Small intestine (tissue), 16 donors: ENCODE measurements around the gene S1PR5. TPM values are rescaled to one million over a fixed set of nuclear protein-coding genes. Genes with fewer than 3 reads are reported as not detected.

Experiments
- DNase-seq, 2 donors: peaks; one replicate each; pipeline versions ENCODE4 v3.0.0 to v3.0.0-alpha.2; 2013
- FAIRE-seq: peaks from 2 replicates; lab custom pipeline; 2012; peaks lifted over from hg19 to GRCh38; lab: Jason Lieb, UNC
- H3K27ac ChIP-seq, 3 donors: one replicate each; pipeline ENCODE4 v1.5.1; 2013; ENCODE audit warnings: low read length in 2 of 3, mild to moderate bottlenecking in 2 of 3, control low read depth in 1 of 3, inconsistent platforms in 1 of 3, low read depth in 1 of 3, moderate library complexity in 1 of 3
- H3K27me3 ChIP-seq, 3 donors: one replicate each; pipeline ENCODE4 v1.6.1; 2013; ENCODE audit warnings: low read length in 3 of 3, inconsistent platforms in 1 of 3; ENCODE audit not compliant: control insufficient read depth in 3 of 3, insufficient read depth in 3 of 3
- H3K36me3 ChIP-seq, 3 donors: one replicate each; pipeline ENCODE4 v1.6.1; 2013; ENCODE audit warnings: low read length in 3 of 3, inconsistent platforms in 1 of 3, low read depth in 1 of 3, mild to moderate bottlenecking in 1 of 3, moderate library complexity in 1 of 3; ENCODE audit not compliant: control insufficient read depth in 3 of 3, insufficient read depth in 2 of 3
- H3K4me1 ChIP-seq, 3 donors: one replicate each; pipeline ENCODE4 v1.6.1; 2013; ENCODE audit warnings: low read length in 2 of 3, inconsistent platforms in 1 of 3, low read depth in 1 of 3, mild to moderate bottlenecking in 1 of 3, moderate library complexity in 1 of 3; ENCODE audit not compliant: control insufficient read depth in 3 of 3, insufficient read depth in 2 of 3
- H3K4me3 ChIP-seq, 3 donors: one replicate each; pipeline ENCODE4 v1.5.1; 2013; ENCODE audit warnings: low read length in 3 of 3, control low read depth in 1 of 3, inconsistent platforms in 1 of 3, low read depth in 1 of 3, mild to moderate bottlenecking in 1 of 3, moderate library complexity in 1 of 3
- H3K9me3 ChIP-seq, 2 donors: one replicate each; pipeline ENCODE4 v1.6.1; 2013; ENCODE audit warnings: low read depth in 1 of 2, low read length in 1 of 2; ENCODE audit not compliant: control insufficient read depth in 2 of 2, insufficient read depth in 1 of 2
- WGBS, 3 donors: extraction: QIAGEN DNeasy Blood & Tissue Kit; methylation state at CpG; one replicate each; pipeline ENCODE4 v1.1.7; 2013; 5-methylcytosine and 5-hydroxymethylcytosine counted together
- long read RNA-seq, 10 donors: transcript quantifications; one replicate each; lab custom pipeline, GENCODE V29; 2026
- polyA plus RNA-seq, 4 donors: library from polyadenylated mRNA; stranded (reverse) in 3 of 4; unstranded in 1 of 4; fragments of 200-250 nt in 3 of 4; fragments of 120-200 nt in 1 of 4; gene quantifications; one replicate each; pipeline versions ENCODE4 v1.2.1 to v1.2.3, GENCODE V29; 2013
- donor health status: healthy with polysubstance abuse.
- donor health status: control.
- donor health status: control.
- donor health status: Bipolar disorder and iron deficiency.
- donor health status: healthy.

The S1PR5 gene
- polyA plus RNA-seq, result under 1 TPM in 2 of 4 donors, not detected in 2; 0.09 to 0.89 TPM
- long read RNA-seq, donor 1, result 0 reads
- long read RNA-seq, donor 2, result 0 reads
- long read RNA-seq, donor 3, result 0 reads
- long read RNA-seq, donor 4, result 0 reads
- long read RNA-seq, donor 5, result 0 reads
- long read RNA-seq, donor 6, result 0 reads
- long read RNA-seq, donor 7, result 0 reads
- long read RNA-seq, donor 8, result 0 reads
- long read RNA-seq, donor 9, result 0 reads
- long read RNA-seq, donor 10, partial matches to known transcripts, result 0 of 2 reads
- long read RNA-seq, donor 10, other reads (novel, unspliced or antisense), result 0 of 2 reads

- Histone ChIP-seq H3K27me3 (peaks cover 15 to 83% (median 50%) of the 10 kb centered on the region in 3 donors), H3K36me3 (no peaks in the 10 kb centered on the region), H3K4me3 (peak within 1 kb of the TSS in 1 of 3 donors; percentile 17), H3K27ac (no peak within 1 kb of the TSS), H3K4me1 (no peaks in the 10 kb centered on the region), H3K9me3 (no peaks in the 10 kb centered on the region)
- FAIRE-seq (no peak), DNase-seq (no peak)
- WGBS, 3 donors, result 2 to 4% (median 3%) methylated on average over 29 to 39 of the region's 39 CpGs
Observed at GRCh38 chr19:10517361-10517759, at the start of gene S1PR5. Gene S1PR5 (minus strand): TSS chr19:10517447. CDS start chr19:10515011, 2,436 bp downstream.

GRCh38 chr19:10566658-10567410, 49.6 kb upstream of the S1PR5 start:
- no peak for DNase-seq

GRCh38 chr19:10566408-10566657, 49.1 kb upstream of the S1PR5 start:
- Histone ChIP-seq H3K27me3 (no peaks in the 10 kb centered on the region), H3K4me3 (peak overlapping the region in 2 of 3 donors; percentile 25 to 92), H3K9me3 (no peaks in the 10 kb centered on the region), H3K27ac (peak overlapping the region; percentile 53 to 89 (median 68)), H3K36me3 (peaks cover 0 to 30% (median 0%) of the 10 kb centered on the region in 3 donors), H3K4me1 (peaks cover 2 to 29% (median 5%) of the 10 kb centered on the region in 3 donors)
- no peak for FAIRE-seq
- no peak for DNase-seq
- WGBS, 3 donors, result 6 to 8% (median 7%) methylated on average over 4 of the region's 4 CpGs

More at GRCh38 chr19:10566658-10567410, 49.6 kb upstream of the S1PR5 start:
- FAIRE-seq, result no peak
- Histone ChIP-seq H3K9me3 (no peaks in the 10 kb centered on the region), H3K27me3 (no peaks in the 10 kb centered on the region), H3K27ac (peak overlapping the region; percentile 42 to 89 (median 53)), H3K4me3 (peak overlapping the region in 1 of 3 donors; percentile 92), H3K36me3 (peaks cover 0 to 25% (median 0%) of the 10 kb centered on the region in 3 donors), H3K4me1 (peaks cover 2 to 29% (median 5%) of the 10 kb centered on the region in 3 donors)
- 54 to 63% (median 54%) methylated on average over 19 of the region's 19 CpGs for WGBS, 3 donors

- FAIRE-seq, result no peak
- WGBS, 3 donors, result 0% methylated on average over 61 to 94 of the region's 94 CpGs
Observed at GRCh38 chr19:10565567-10566407, 48.5 kb upstream of the S1PR5 start, which contains the start of gene KRI1. Gene KRI1 (minus strand): TSS chr19:10566010. CDS start chr19:10565999, 11 bp downstream.

GRCh38 chr19:10565028-10565566, 47.9 kb upstream of the S1PR5 start:
- FAIRE-seq, result no peak
- Histone ChIP-seq H3K27me3 (no peaks in the 10 kb centered on the region), H3K27ac (peak overlapping the region; percentile 50 to 90 (median 70))

More at GRCh38 chr19:10565567-10566407, 48.5 kb upstream of the S1PR5 start, which contains the start of gene KRI1:
- Histone ChIP-seq H3K4me1 (peaks cover 2 to 29% (median 5%) of the 10 kb centered on the region in 3 donors), H3K27ac (peak within 1 kb of the TSS; percentile 68 to 90 (median 70)), H3K27me3 (no peaks in the 10 kb centered on the region), H3K4me3 (peak within 1 kb of the TSS; percentile 71 to 92 (median 75)), H3K36me3 (peaks cover 0 to 35% (median 3%) of the 10 kb centered on the region in 3 donors), H3K9me3 (no peaks in the 10 kb centered on the region)
- peak; percentile 98 to 99 for DNase-seq

GRCh38 chr19:10562609-10563008, 45.4 kb upstream of the S1PR5 start:
- no peak overlapping the region for H3K27ac ChIP-seq
- H3K9me3 ChIP-seq, result no peaks in the 10 kb centered on the region
- FAIRE-seq (no peak), DNase-seq (no peak)
- H3K4me1 ChIP-seq, result peaks cover 0 to 17% (median 2%) of the 10 kb centered on the region in 3 donors
- H3K27me3 ChIP-seq, result no peaks in the 10 kb centered on the region
- H3K36me3 ChIP-seq, result peaks cover 5 to 63% (median 7%) of the 10 kb centered on the region in 3 donors
- no peak overlapping the region for H3K4me3 ChIP-seq
- 87 to 96% (median 93%) methylated on average over 5 of the region's 5 CpGs for WGBS, 3 donors

More at GRCh38 chr19:10565028-10565566, 47.9 kb upstream of the S1PR5 start:
- WGBS, 3 donors, result 9 to 10% (median 10%) methylated on average over 9 to 10 of the region's 10 CpGs
- Histone ChIP-seq H3K4me3 (peak overlapping the region; percentile 71 to 92 (median 75)), H3K9me3 (no peaks in the 10 kb centered on the region), H3K36me3 (peaks cover under 1 to 39% (median 4%) of the 10 kb centered on the region in 3 donors), H3K4me1 (peaks cover 2 to 29% (median 5%) of the 10 kb centered on the region in 3 donors)
- DNase-seq, result peak; percentile 51 to 65

- Histone ChIP-seq H3K9me3 (no peaks in the 10 kb centered on the region), H3K36me3 (peaks cover 8 to 78% (median 10%) of the 10 kb centered on the region in 3 donors), H3K27me3 (no peaks in the 10 kb centered on the region), H3K4me1 (peaks cover 0 to 6% (median 2%) of the 10 kb centered on the region in 3 donors), H3K27ac (no peak overlapping the region), H3K4me3 (no peak overlapping the region)
- DNase-seq (no peak), FAIRE-seq (no peak)
- 90 to 92% (median 91%) methylated on average over 7 of the region's 7 CpGs for WGBS, 3 donors
Observed at GRCh38 chr19:10560154-10560553, 42.9 kb upstream of the S1PR5 start.
